HG03469 (cell line): ENCODE measurements around the gene SNX8.

Experiments
- ATAC-seq: cut with Tn5 transposase; IDR thresholded peaks from one replicate; pipeline ENCODE4 v1.9.1; 2021; ENCODE audit warnings: mild to moderate bottlenecking, moderate library complexity, moderate number of reproducible peaks; ENCODE audit not compliant: unreplicated experiment

Gene SNX8

GRCh38 chr7:2247141-2247995, 66.9 kb downstream of the SNX8 start:
- ATAC-seq = no peak

GRCh38 chr7:2245883-2246675, 68.2 kb downstream of the SNX8 start:
- ATAC-seq = no peak

GRCh38 chr7:2244404-2244995, 69.7 kb downstream of the SNX8 start:
- ATAC-seq = no peak

GRCh38 chr7:2243458-2243857, 70.8 kb downstream of the SNX8 start:
- no peak for ATAC-seq

- ATAC-seq = no peak
Observed at GRCh38 chr7:2242541-2243429, 71.5 kb downstream of the SNX8 start.

GRCh38 chr7:2241580-2242540, 72.4 kb downstream of the SNX8 start, which contains the start of the genes MRM2 and NUDT1:
Gene MRM2 (minus strand): TSS chr7:2242205. CDS start chr7:2242169, 36 bp downstream.
Gene NUDT1 (plus strand): TSS chr7:2242226. CDS start chr7:2244575, 2,349 bp downstream.
- ATAC-seq = peak; percentile 40

- ATAC-seq = no peak
Observed at GRCh38 chr7:2239242-2239641, 75.0 kb downstream of the SNX8 start.

GRCh38 chr7:2237109-2237602, 77.1 kb downstream of the SNX8 start:
- ATAC-seq = peak; percentile 60

GRCh38 chr7:2233926-2234325, 80.3 kb downstream of the SNX8 start:
- ATAC-seq = no peak

- ATAC-seq = peak; percentile 37
Observed at GRCh38 chr7:2232766-2233520, 81.3 kb downstream of the SNX8 start, which contains the start of gene MAD1L1. Gene MAD1L1 (minus strand): TSS chr7:2232945. CDS start chr7:2230133, 2,812 bp downstream.

- ATAC-seq = peak; percentile 7
Observed at GRCh38 chr7:2231992-2232765, 82.1 kb downstream of the SNX8 start.

GRCh38 chr7:2230882-2231281, 83.4 kb downstream of the SNX8 start:
- ATAC-seq = no peak

- ATAC-seq = no peak
Observed at GRCh38 chr7:2230226-2230625, 84.0 kb downstream of the SNX8 start.

- ATAC-seq = no peak
Observed at GRCh38 chr7:2229467-2229866, 84.8 kb downstream of the SNX8 start.

GRCh38 chr7:2228921-2229320, 85.3 kb downstream of the SNX8 start:
- no peak for ATAC-seq

GRCh38 chr7:2227699-2228098, 86.5 kb downstream of the SNX8 start:
- ATAC-seq = no peak

- no peak for ATAC-seq
Observed at GRCh38 chr7:2225830-2226229, 88.4 kb downstream of the SNX8 start.
